GM23338 (cell line): ENCODE data around the gene SIVA1.

Source experiments
- CREB1 ChIP-seq: fragments of 250-450 bp; sonication (Bioruptor Pico); IDR thresholded peaks from 2 replicates; pipeline ENCODE4 v1.5.0; 2020; ENCODE audit warnings: low read depth, mild to moderate bottlenecking, moderate library complexity
- ETS1 ChIP-seq: IDR thresholded peaks from 2 replicates; pipeline ENCODE4 v1.6.1; 2016; ENCODE audit warnings: antibody characterized with exemption
- EZH2 ChIP-seq: fragments of 200-600 bp; sonication (generic); IDR thresholded peaks from one replicate; pipeline ENCODE4 v1.8.0; 2017; ENCODE audit warnings: antibody characterized with exemption, mild to moderate bottlenecking, low read depth; ENCODE audit not compliant: unreplicated experiment
- EZH2phosphoT487 ChIP-seq: fragments of 200-600 bp; sonication (generic); IDR thresholded peaks from one replicate; pipeline ENCODE4 v1.8.1; 2018; ENCODE audit warnings: antibody characterized with exemption; ENCODE audit not compliant: unreplicated experiment
- JUNB ChIP-seq: IDR thresholded peaks from one replicate; pipeline ENCODE4 v1.6.1; 2016; ENCODE audit warnings: antibody characterized with exemption; ENCODE audit not compliant: unreplicated experiment
- NANOG ChIP-seq: IDR thresholded peaks from 2 replicates; pipeline ENCODE4 v1.6.1; 2016; ENCODE audit warnings: antibody characterized with exemption, borderline replicate concordance
- POLR2AphosphoS5 ChIP-seq: IDR thresholded peaks from 2 replicates; pipeline ENCODE4 v1.6.1; 2016; ENCODE audit warnings: antibody characterized with exemption, low read depth
- STAT1 ChIP-seq: IDR thresholded peaks from one replicate; pipeline ENCODE4 v1.6.1; 2016; ENCODE audit warnings: antibody characterized with exemption; ENCODE audit not compliant: unreplicated experiment
- ZNF114 ChIP-seq: fragments of 250-450 bp; sonication (Bioruptor Pico); IDR thresholded peaks from 2 replicates; pipeline ENCODE4 v1.5.0; 2020; ENCODE audit warnings: mild to moderate bottlenecking, moderate library complexity
- ZNF331 ChIP-seq: fragments of 250-450 bp; sonication (Bioruptor Pico); IDR thresholded peaks from 2 replicates; pipeline ENCODE4 v1.5.0; 2020; ENCODE audit warnings: low read depth, mild to moderate bottlenecking, moderate library complexity
- TF ChIP-seq, protein P1 (sequence below), 2 experiments: fragments of 200-600 bp in 1 of 2; sonication (generic) in 1 of 2; conservative IDR thresholded peaks; 2 replicates each; pipeline versions ENCODE4 v1.5.1 to v1.6.1; 2016 to 2017; ENCODE audit warnings: antibody characterized with exemption in 2 of 2, low read depth in 2 of 2, mild to moderate bottlenecking in 2 of 2, moderate library complexity in 1 of 2
- TF ChIP-seq, protein P2 (sequence below): IDR thresholded peaks from one replicate; pipeline ENCODE4 v1.6.1; 2018; ENCODE audit warnings: antibody characterized with exemption; ENCODE audit not compliant: unreplicated experiment
- TF ChIP-seq, protein P3 (sequence below): fragments of 250-450 bp; sonication (Bioruptor Pico); IDR thresholded peaks from 2 replicates; pipeline ENCODE4 v1.5.0; 2020; ENCODE audit warnings: mild to moderate bottlenecking, moderate library complexity

DNA sequence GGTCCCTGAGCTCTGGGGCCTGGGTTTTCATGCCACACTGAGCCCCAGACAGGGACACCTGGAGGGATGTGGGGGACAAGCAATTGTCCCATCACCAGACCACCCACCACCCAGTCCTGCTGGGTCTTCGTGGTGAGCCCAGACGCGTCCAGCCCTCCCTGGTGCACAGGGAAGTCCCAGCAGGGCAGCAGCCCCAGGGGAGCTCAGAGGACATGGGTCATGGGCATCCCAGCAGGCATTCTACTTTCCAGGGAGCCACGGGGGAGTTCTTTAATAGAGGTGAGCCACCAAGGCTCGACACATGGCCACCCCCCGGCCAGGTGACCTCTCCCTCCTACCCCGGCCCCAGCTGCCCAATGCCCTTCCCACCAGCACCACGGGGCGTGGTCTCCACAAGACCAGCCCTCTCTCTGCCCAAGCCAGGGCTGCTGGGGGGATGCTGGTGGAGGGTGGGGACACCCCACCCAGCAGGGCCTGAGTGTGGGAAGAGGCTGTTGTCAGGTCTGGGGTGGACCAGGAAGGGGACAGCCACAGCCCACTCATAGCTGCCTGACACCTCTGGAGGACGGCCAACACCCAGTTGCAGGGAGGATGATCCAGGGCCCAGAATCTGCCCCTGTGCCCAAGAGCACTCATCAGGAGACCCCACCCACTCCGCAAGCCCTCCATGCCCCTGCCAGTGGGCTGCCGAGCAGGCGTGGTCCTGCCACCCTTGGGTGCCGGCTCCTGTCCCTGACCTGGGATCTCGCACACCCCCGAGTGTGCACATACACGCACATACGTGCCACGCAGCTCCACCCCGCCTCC is 28.5 kb downstream of the SIVA1 start:
- TF ChIP-seq, protein P1, sequence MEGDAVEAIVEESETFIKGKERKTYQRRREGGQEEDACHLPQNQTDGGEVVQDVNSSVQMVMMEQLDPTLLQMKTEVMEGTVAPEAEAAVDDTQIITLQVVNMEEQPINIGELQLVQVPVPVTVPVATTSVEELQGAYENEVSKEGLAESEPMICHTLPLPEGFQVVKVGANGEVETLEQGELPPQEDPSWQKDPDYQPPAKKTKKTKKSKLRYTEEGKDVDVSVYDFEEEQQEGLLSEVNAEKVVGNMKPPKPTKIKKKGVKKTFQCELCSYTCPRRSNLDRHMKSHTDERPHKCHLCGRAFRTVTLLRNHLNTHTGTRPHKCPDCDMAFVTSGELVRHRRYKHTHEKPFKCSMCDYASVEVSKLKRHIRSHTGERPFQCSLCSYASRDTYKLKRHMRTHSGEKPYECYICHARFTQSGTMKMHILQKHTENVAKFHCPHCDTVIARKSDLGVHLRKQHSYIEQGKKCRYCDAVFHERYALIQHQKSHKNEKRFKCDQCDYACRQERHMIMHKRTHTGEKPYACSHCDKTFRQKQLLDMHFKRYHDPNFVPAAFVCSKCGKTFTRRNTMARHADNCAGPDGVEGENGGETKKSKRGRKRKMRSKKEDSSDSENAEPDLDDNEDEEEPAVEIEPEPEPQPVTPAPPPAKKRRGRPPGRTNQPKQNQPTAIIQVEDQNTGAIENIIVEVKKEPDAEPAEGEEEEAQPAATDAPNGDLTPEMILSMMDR (conservative IDR thresholded peaks at IDR 0.05; ENCODE audit: low read depth in 2 of 2), result no peak
- no peak for TF ChIP-seq POLR2AphosphoS5
- TF ChIP-seq, protein P2, sequence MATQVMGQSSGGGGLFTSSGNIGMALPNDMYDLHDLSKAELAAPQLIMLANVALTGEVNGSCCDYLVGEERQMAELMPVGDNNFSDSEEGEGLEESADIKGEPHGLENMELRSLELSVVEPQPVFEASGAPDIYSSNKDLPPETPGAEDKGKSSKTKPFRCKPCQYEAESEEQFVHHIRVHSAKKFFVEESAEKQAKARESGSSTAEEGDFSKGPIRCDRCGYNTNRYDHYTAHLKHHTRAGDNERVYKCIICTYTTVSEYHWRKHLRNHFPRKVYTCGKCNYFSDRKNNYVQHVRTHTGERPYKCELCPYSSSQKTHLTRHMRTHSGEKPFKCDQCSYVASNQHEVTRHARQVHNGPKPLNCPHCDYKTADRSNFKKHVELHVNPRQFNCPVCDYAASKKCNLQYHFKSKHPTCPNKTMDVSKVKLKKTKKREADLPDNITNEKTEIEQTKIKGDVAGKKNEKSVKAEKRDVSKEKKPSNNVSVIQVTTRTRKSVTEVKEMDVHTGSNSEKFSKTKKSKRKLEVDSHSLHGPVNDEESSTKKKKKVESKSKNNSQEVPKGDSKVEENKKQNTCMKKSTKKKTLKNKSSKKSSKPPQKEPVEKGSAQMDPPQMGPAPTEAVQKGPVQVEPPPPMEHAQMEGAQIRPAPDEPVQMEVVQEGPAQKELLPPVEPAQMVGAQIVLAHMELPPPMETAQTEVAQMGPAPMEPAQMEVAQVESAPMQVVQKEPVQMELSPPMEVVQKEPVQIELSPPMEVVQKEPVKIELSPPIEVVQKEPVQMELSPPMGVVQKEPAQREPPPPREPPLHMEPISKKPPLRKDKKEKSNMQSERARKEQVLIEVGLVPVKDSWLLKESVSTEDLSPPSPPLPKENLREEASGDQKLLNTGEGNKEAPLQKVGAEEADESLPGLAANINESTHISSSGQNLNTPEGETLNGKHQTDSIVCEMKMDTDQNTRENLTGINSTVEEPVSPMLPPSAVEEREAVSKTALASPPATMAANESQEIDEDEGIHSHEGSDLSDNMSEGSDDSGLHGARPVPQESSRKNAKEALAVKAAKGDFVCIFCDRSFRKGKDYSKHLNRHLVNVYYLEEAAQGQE, result no peak
- TF ChIP-seq EZH2phosphoT487, result no peak
- TF ChIP-seq JUNB, result no peak
- no peak for TF ChIP-seq EZH2
- no peak for TF ChIP-seq CREB1 (CRISPR knock-in tag)
- no peak for TF ChIP-seq ZNF114 (CRISPR knock-in tag)
- TF ChIP-seq STAT1, result no peak
- TF ChIP-seq ETS1, result no peak
- TF ChIP-seq ZNF331 (CRISPR knock-in tag), result no peak
- TF ChIP-seq, protein P3, sequence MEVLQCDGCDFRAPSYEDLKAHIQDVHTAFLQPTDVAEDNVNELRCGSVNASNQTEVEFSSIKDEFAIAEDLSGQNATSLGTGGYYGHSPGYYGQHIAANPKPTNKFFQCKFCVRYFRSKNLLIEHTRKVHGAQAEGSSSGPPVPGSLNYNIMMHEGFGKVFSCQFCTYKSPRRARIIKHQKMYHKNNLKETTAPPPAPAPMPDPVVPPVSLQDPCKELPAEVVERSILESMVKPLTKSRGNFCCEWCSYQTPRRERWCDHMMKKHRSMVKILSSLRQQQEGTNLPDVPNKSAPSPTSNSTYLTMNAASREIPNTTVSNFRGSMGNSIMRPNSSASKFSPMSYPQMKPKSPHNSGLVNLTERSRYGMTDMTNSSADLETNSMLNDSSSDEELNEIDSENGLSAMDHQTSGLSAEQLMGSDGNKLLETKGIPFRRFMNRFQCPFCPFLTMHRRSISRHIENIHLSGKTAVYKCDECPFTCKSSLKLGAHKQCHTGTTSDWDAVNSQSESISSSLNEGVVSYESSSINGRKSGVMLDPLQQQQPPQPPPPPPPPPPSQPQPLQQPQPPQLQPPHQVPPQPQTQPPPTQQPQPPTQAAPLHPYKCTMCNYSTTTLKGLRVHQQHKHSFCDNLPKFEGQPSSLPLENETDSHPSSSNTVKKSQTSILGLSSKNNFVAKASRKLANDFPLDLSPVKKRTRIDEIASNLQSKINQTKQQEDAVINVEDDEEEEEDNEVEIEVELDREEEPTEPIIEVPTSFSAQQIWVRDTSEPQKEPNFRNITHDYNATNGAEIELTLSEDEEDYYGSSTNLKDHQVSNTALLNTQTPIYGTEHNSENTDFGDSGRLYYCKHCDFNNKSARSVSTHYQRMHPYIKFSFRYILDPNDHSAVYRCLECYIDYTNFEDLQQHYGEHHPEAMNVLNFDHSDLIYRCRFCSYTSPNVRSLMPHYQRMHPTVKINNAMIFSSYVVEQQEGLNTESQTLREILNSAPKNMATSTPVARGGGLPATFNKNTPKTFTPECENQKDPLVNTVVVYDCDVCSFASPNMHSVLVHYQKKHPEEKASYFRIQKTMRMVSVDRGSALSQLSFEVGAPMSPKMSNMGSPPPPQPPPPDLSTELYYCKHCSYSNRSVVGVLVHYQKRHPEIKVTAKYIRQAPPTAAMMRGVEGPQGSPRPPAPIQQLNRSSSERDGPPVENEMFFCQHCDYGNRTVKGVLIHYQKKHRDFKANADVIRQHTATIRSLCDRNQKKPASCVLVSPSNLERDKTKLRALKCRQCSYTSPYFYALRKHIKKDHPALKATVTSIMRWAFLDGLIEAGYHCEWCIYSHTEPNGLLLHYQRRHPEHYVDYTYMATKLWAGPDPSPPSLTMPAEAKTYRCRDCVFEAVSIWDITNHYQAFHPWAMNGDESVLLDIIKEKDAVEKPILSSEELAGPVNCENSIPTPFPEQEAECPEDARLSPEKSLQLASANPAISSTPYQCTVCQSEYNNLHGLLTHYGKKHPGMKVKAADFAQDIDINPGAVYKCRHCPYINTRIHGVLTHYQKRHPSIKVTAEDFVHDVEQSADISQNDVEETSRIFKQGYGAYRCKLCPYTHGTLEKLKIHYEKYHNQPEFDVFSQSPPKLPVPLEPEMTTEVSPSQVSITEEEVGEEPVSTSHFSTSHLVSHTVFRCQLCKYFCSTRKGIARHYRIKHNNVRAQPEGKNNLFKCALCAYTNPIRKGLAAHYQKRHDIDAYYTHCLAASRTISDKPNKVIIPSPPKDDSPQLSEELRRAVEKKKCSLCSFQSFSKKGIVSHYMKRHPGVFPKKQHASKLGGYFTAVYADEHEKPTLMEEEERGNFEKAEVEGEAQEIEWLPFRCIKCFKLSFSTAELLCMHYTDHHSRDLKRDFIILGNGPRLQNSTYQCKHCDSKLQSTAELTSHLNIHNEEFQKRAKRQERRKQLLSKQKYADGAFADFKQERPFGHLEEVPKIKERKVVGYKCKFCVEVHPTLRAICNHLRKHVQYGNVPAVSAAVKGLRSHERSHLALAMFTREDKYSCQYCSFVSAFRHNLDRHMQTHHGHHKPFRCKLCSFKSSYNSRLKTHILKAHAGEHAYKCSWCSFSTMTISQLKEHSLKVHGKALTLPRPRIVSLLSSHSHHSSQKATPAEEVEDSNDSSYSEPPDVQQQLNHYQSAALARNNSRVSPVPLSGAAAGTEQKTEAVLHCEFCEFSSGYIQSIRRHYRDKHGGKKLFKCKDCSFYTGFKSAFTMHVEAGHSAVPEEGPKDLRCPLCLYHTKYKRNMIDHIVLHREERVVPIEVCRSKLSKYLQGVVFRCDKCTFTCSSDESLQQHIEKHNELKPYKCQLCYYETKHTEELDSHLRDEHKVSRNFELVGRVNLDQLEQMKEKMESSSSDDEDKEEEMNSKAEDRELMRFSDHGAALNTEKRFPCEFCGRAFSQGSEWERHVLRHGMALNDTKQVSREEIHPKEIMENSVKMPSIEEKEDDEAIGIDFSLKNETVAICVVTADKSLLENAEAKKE (CRISPR knock-in tag), result no peak
- TF ChIP-seq NANOG, result no peak
